Measurements from ENCODE around the gene MRPL2.

Gene MRPL2

GRCh38 chr6:43016943-43017334, 42.3 kb downstream of the MRPL2 start:
- no peak for DNase-seq

GRCh38 chr6:43016176-43016942, 42.9 kb downstream of the MRPL2 start:
- no peak for DNase-seq

GRCh38 chr6:43014434-43014909, 44.8 kb downstream of the MRPL2 start:
- no peak for DNase-seq

GRCh38 chr6:43013843-43014433, 45.3 kb downstream of the MRPL2 start, which contains the start of the genes KLHDC3 and MEA1:
Gene KLHDC3 (plus strand): TSS chr6:43014249. CDS start chr6:43017193, 2,944 bp downstream.
Gene MEA1 (minus strand): TSS chr6:43013946. CDS start chr6:43013813, 133 bp downstream.
- peak; percentile 98 for DNase-seq

GRCh38 chr6:43013097-43013842, 46.0 kb downstream of the MRPL2 start:
- DNase-seq: no peak

- DNase-seq: no peak
Measured at GRCh38 chr6:43012364-43012763, 46.9 kb downstream of the MRPL2 start.

- DNase-seq: no peak
Measured at GRCh38 chr6:43011207-43011606, 48.0 kb downstream of the MRPL2 start.

- peak; percentile 63 for DNase-seq
Measured at GRCh38 chr6:43009124-43009523, 50.1 kb downstream of the MRPL2 start.

- no peak for DNase-seq
Measured at GRCh38 chr6:43007126-43007525, 52.1 kb downstream of the MRPL2 start.

- no peak for DNase-seq
Measured at GRCh38 chr6:43006251-43006650, 53.0 kb downstream of the MRPL2 start.

- no peak for DNase-seq
Measured at GRCh38 chr6:43005844-43006243, 53.4 kb downstream of the MRPL2 start.

All from activated CD8-positive, alpha-beta memory T cell treated with anti-CD3 and anti-CD28 coated beads for 24 hours (primary cell).